HG03439 (cell line): Measurements from ENCODE around the gene JAKMIP1.

Source experiments
- ATAC-seq: cut with Tn5 transposase; IDR thresholded peaks from one replicate; pipeline ENCODE4 v1.9.1; 2021; ENCODE audit warnings: mild to moderate bottlenecking, moderate library complexity; ENCODE audit not compliant: unreplicated experiment

Gene JAKMIP1

GRCh38 chr4:6122496-6122895, 77.9 kb downstream of the JAKMIP1 start:
- no peak for ATAC-seq

GRCh38 chr4:6121941-6122340, 78.4 kb downstream of the JAKMIP1 start:
- ATAC-seq, result no peak

GRCh38 chr4:6121276-6121850, 79.0 kb downstream of the JAKMIP1 start:
- no peak for ATAC-seq

GRCh38 chr4:6120361-6120760, 80.0 kb downstream of the JAKMIP1 start:
- no peak for ATAC-seq

- ATAC-seq, result no peak
Observed at GRCh38 chr4:6119507-6120020, 80.8 kb downstream of the JAKMIP1 start.

GRCh38 chr4:6118201-6118600, 82.1 kb downstream of the JAKMIP1 start:
- no peak for ATAC-seq

- no peak for ATAC-seq
Observed at GRCh38 chr4:6116696-6117285, 83.6 kb downstream of the JAKMIP1 start.

GRCh38 chr4:6115746-6116586, 84.4 kb downstream of the JAKMIP1 start:
- no peak for ATAC-seq

- no peak for ATAC-seq
Observed at GRCh38 chr4:6115342-6115741, 85.0 kb downstream of the JAKMIP1 start.

GRCh38 chr4:6114601-6115000, 85.7 kb downstream of the JAKMIP1 start:
- ATAC-seq, result no peak

- no peak for ATAC-seq
Observed at GRCh38 chr4:6114181-6114580, 86.2 kb downstream of the JAKMIP1 start.

GRCh38 chr4:6113641-6114040, 86.7 kb downstream of the JAKMIP1 start:
- no peak for ATAC-seq

- ATAC-seq, result no peak
Observed at GRCh38 chr4:6112606-6113290, 87.6 kb downstream of the JAKMIP1 start.

- no peak for ATAC-seq
Observed at GRCh38 chr4:6111354-6111960, 88.9 kb downstream of the JAKMIP1 start.

- ATAC-seq, result no peak
Observed at GRCh38 chr4:6110681-6111353, 89.5 kb downstream of the JAKMIP1 start.

GRCh38 chr4:6109842-6110560, 90.3 kb downstream of the JAKMIP1 start:
- no peak for ATAC-seq

- no peak for ATAC-seq
Observed at GRCh38 chr4:6107886-6108285, 92.5 kb downstream of the JAKMIP1 start.

GRCh38 chr4:6107114-6107791, 93.1 kb downstream of the JAKMIP1 start:
- no peak for ATAC-seq

- no peak for ATAC-seq
Observed at GRCh38 chr4:6106156-6106555, 94.2 kb downstream of the JAKMIP1 start.
